ENCODE results near the gene PGBD5.

PGBD5 gene

DNA sequence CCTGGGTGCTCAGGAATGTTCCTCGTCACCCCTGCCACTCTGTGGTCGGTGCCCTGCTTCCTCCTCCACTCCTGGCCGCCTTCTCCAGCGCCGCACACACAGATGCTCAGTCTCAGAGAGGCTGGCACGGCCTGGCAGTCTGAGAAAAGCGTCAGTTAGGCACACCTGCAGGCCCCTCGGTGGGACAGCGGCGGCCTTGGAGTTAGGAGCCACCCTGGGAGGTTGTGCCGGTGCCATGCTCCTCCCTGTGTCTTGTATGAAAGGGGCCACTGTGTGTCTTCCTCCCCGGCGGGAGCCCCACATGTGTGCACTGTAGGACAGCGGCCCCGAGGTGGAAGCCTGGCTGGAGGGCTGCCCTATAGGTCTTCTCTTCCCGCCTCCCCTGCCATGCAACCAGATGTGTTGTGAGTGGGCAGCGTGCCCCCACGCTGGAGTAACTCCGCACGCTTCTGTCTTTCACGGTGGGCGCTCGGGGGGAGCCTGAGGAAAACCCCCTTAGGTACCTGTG is 145.2 kb downstream of the PGBD5 start:
- TF ChIP-seq, protein P1, sequence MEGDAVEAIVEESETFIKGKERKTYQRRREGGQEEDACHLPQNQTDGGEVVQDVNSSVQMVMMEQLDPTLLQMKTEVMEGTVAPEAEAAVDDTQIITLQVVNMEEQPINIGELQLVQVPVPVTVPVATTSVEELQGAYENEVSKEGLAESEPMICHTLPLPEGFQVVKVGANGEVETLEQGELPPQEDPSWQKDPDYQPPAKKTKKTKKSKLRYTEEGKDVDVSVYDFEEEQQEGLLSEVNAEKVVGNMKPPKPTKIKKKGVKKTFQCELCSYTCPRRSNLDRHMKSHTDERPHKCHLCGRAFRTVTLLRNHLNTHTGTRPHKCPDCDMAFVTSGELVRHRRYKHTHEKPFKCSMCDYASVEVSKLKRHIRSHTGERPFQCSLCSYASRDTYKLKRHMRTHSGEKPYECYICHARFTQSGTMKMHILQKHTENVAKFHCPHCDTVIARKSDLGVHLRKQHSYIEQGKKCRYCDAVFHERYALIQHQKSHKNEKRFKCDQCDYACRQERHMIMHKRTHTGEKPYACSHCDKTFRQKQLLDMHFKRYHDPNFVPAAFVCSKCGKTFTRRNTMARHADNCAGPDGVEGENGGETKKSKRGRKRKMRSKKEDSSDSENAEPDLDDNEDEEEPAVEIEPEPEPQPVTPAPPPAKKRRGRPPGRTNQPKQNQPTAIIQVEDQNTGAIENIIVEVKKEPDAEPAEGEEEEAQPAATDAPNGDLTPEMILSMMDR (IDR thresholded peaks at IDR 0.05; ENCODE audit: low read depth, low read length, missing control alignments), result no peak
- Histone ChIP-seq H3K27me3 (replicated peaks) (no peaks in the 10 kb centered on the region), H3K27ac (no peak overlapping the region), H3K4me3 (ENCODE audit: low read depth, low read length) (no peak overlapping the region), H3K36me3 (replicated peaks) (peaks cover 18% of the 10 kb centered on the region)
- DNase-seq, result no peak
- in situ Hi-C loops (cut with HindIII; ENCODE audit: low pct_ligation_motif_present, low sequenced_read_pairs), result no loop called here

DNA sequence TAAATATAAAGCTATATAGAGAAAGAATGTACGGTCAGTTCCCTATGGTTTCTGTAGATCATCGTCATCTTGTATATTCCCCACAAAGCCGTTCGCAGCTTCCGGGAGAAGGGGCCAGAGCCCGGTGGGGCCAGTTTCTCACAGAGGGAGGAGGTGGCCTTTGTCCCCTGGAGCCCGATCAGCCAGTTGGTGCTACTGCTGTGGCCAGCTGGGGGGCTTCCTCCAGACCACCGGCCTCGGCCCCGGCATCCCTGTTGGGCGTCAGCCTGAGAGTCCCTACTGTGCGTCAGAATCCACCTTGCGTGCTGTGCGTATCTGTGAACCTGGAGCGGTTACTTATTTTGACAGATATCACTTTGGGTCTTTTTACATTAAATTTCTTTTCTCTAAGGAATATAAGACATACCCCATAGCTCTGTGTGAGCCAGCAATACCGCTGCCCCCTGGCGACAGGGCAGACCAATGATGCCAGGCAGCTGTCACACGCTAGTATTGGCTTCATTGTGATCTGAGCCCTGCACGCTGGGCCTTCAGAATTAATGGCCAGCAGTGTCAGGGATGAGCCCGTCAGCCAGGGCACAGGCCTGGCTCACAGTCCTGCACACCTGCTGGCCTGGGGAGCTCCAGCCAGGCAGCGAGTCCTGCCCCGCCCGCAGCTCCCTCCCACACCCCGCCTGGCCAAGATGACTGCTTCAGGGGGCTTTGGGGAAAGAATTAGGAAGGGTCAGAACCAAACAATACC is 145.9 kb downstream of the PGBD5 start:
- H3K4me3 ChIP-seq (ENCODE audit: low read depth, low read length), result no peak overlapping the region
- H3K27ac ChIP-seq, result no peak overlapping the region
- no peak for DNase-seq

DNA sequence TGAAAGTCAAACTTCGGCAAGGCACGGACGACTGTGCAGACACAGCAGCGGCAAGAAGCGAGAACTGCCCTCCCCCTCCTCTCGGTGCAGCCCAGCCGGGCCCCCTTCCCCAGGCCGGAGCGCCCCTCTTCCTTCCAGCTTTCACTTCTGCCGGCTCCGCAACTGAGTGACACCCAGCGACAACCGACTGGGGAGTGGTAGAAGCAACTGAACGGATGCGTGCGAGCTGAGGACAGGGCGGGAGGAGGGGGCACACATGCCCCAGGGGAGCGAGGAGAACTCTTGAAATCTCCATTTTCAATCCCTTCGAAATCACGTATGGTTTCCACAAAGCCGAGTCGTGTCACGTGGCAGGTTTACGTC is 146.6 kb downstream of the PGBD5 start:
- no peak for DNase-seq
- TF ChIP-seq, protein P1 (IDR thresholded peaks at IDR 0.05; ENCODE audit: low read depth, low read length, missing control alignments), result no peak
- no peak overlapping the region for H3K4me3 ChIP-seq (ENCODE audit: low read depth, low read length)
- H3K27ac ChIP-seq, result no peak overlapping the region
- H3K27me3 ChIP-seq (replicated peaks), result no peaks in the 10 kb centered on the region
- in situ Hi-C loops (cut with HindIII; ENCODE audit: low pct_ligation_motif_present, low sequenced_read_pairs), result no loop called here
- H3K36me3 ChIP-seq (replicated peaks), result peaks cover 20% of the 10 kb centered on the region

More for the DNA sequence above, 145.9 kb downstream of the PGBD5 start:
- TF ChIP-seq, protein P1 (IDR thresholded peaks at IDR 0.05; ENCODE audit: low read depth, low read length, missing control alignments), result no peak
- Histone ChIP-seq H3K36me3 (replicated peaks) (peaks cover 20% of the 10 kb centered on the region), H3K27me3 (replicated peaks) (no peaks in the 10 kb centered on the region)
- in situ Hi-C loops (cut with HindIII; ENCODE audit: low pct_ligation_motif_present, low sequenced_read_pairs), result no loop called here

DNA sequence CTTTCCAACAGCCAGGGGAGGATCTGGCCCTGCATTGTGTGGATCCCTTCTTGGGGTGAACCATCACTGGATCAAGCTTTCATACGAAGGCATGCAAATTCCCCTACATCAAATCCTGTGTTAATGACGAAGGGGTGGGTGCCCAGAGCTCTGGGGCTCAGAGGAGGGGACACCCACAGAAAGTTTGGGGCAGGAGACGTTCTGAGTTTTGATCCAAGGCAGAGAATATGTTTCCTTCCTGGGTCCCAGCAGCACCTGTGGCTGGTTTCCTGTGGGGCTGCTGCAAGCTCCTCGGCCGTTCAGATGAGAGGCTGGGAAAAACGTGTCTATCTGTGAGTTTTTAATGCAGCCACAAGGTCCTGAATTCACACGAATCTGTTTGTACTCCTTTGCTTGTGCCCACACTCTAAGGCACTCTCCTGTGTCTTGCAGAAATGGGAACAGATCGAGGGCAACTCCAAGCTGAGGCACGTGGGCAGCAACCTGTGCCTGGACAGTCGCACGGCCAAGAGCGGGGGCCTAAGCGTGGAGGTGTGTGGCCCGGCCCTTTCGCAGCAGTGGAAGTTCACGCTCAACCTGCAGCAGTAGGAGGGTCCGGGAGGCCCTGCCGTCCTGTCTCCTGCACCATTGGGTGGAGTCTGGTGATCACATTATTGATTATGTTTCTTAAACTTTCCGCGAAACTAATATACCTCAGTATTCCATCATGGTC is 147.1 kb downstream of the PGBD5 start:
- Histone ChIP-seq H3K27me3 (replicated peaks) (no peaks in the 10 kb centered on the region), H3K4me3 (ENCODE audit: low read depth, low read length) (no peak overlapping the region), H3K27ac (no peak overlapping the region), H3K36me3 (replicated peaks) (peaks cover 24% of the 10 kb centered on the region)
- TF ChIP-seq, protein P1 (IDR thresholded peaks at IDR 0.05; ENCODE audit: low read depth, low read length, missing control alignments), result no peak
- in situ Hi-C loops (cut with HindIII; ENCODE audit: low pct_ligation_motif_present, low sequenced_read_pairs), result no loop called here
- no peak for DNase-seq

DNA sequence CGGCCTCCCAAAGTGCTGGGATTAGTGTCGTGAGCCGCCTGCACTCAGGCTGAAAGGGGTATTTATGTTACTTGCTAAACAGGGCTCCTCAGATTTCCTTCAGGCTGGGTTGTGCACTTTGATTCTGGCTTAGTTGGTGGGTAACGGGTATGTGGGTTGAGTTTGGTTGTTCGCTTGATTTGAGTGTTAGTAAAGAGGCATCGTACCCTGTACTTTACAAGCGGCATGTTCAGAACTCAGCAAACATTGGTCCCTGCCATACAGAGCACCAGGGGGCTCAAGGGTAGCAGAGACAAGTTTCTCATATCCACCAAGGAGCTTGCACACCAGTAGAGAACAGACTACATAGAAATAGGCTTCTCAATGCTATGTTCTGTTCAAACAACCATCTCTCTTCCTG is 147.8 kb downstream of the PGBD5 start:
- Histone ChIP-seq H3K36me3 (replicated peaks) (peaks cover 24% of the 10 kb centered on the region), H3K27ac (no peak overlapping the region), H3K4me3 (ENCODE audit: low read depth, low read length) (no peak overlapping the region), H3K27me3 (replicated peaks) (no peaks in the 10 kb centered on the region)
- in situ Hi-C loops (cut with HindIII; ENCODE audit: low pct_ligation_motif_present, low sequenced_read_pairs), result no loop called here
- TF ChIP-seq, protein P1 (IDR thresholded peaks at IDR 0.05; ENCODE audit: low read depth, low read length, missing control alignments), result no peak
- no peak for DNase-seq

All from brain microvascular endothelial cell (primary cell).